Spleen (tissue), 11 donors: Measurements from ENCODE around the gene MMRN2. TPM values are rescaled to one million over a fixed set of nuclear protein-coding genes. Genes with fewer than 3 reads are reported as not detected.
"Not testable (repeated sequence)": the region's sequence is repeated elsewhere in the genome, so short reads cannot be mapped to it uniquely, and the experiment has no call there.

Source experiments
- DNase-seq: peaks from one replicate; pipeline ENCODE4 v3.0.0-alpha.2; 2020
- H3K27ac ChIP-seq, 8 donors: fragments of 200-600 bp; sonication (generic) in 7 of 8; 1 replicate in 4 of 8; 2 replicates in 4 of 8; pipeline versions ENCODE4 v1.5.0 to v1.8.0; 2016 to 2021; ENCODE audit warnings: inconsistent platforms in 4 of 8, mild to moderate bottlenecking in 4 of 8, moderate library complexity in 1 of 8
- H3K27me3 ChIP-seq, 7 donors: fragments of 200-600 bp; sonication (generic) in 6 of 7; replicated peaks in 1 of 7; 1 replicate in 4 of 7; 2 replicates in 3 of 7; pipeline versions ENCODE4 v1.5.0 to v1.8.0; 2016 to 2021; ENCODE audit warnings: inconsistent platforms in 3 of 7, mild to moderate bottlenecking in 1 of 7
- H3K36me3 ChIP-seq, 6 donors: fragments of 200-600 bp; sonication (generic) in 5 of 6; 1 replicate in 4 of 6; 2 replicates in 2 of 6; pipeline versions ENCODE4 v1.5.0 to v1.8.0; 2016 to 2021; ENCODE audit warnings: inconsistent platforms in 2 of 6
- H3K4me1 ChIP-seq, 6 donors: fragments of 200-600 bp; sonication (generic) in 5 of 6; 1 replicate in 3 of 6; 2 replicates in 3 of 6; pipeline versions ENCODE4 v1.5.0 to v1.8.0; 2016 to 2021; ENCODE audit warnings: inconsistent platforms in 3 of 6
- H3K4me3 ChIP-seq, 8 donors: fragments of 200-600 bp; sonication (generic) in 7 of 8; 1 replicate in 4 of 8; 2 replicates in 4 of 8; pipeline versions ENCODE4 v1.5.0 to v1.8.0; 2016 to 2021; ENCODE audit warnings: inconsistent platforms in 4 of 8, mild to moderate bottlenecking in 4 of 8, moderate library complexity in 2 of 8
- H3K9me3 ChIP-seq, 8 donors: fragments of 200-600 bp; sonication (generic) in 7 of 8; 1 replicate in 4 of 8; 2 replicates in 4 of 8; pipeline versions ENCODE4 v1.5.0 to v1.8.0; 2016 to 2021; ENCODE audit warnings: inconsistent platforms in 4 of 8
- POLR2A ChIP-seq, 3 donors: fragments of 450-650 bp; IDR thresholded peaks; one replicate each; pipeline ENCODE4 v1.5.1; 2017; ENCODE audit warnings: antibody characterized with exemption in 3 of 3, mild to moderate bottlenecking in 1 of 3
- POLR2AphosphoS5 ChIP-seq, 3 donors: sonication (generic); formaldehyde crosslinking; IDR thresholded peaks; one replicate each; pipeline ENCODE4 v1.5.1; 2017; ENCODE audit warnings: antibody characterized with exemption in 3 of 3
- WGBS, 5 donors: extraction: QIAGEN DNeasy Blood & Tissue Kit in 3 of 5; methylation state at CpG; one replicate each; pipeline versions ENCODE4 v1.1.5 to v1.1.7; 2013 to 2018; 5-methylcytosine and 5-hydroxymethylcytosine counted together
- intact Hi-C: fragments of 100-400 bp; cut with DNase I; formaldehyde crosslinking; loops from one replicate; pipeline ENCODE4 v1.15.0; 2023; ENCODE audit warnings: low total_unique reads
- polyA plus RNA-seq, 3 donors: library from polyadenylated mRNA; stranded (reverse); fragments of 200-250 nt; gene quantifications; one replicate each; pipeline ENCODE4 v1.2.1, GENCODE V29; 2013
- total RNA-seq, 7 donors: library from RNA; depleted of rRNA in 3 of 7; stranded (reverse); fragments of >200 nt in 3 of 7; fragmentation: NEBNext Ultra II Directional in 4 of 7; extraction: Animal tissue kit (Norgen Biotek cat#: 25700) in 4 of 7; gene quantifications; one replicate each; pipeline versions ENCODE4 v1.1.0 to v1.2.1, GENCODE V29; 2016 to 2021
- TF ChIP-seq, protein P1 (sequence below), 11 experiments: fragments of 200-600 bp in 7 of 11; fragments of 450-650 bp in 4 of 11; sonication (generic) in 4 of 11; IDR thresholded peaks in 8 of 11; conservative IDR thresholded peaks in 3 of 11; 1 replicate in 7 of 11; 2 replicates in 4 of 11; pipeline versions ENCODE4 v1.4.0 to v1.8.0; 2016 to 2021; ENCODE audit warnings: antibody characterized with exemption in 11 of 11, inconsistent platforms in 4 of 11, mild to moderate bottlenecking in 1 of 11
- donor health status: healthy with polysubstance abuse.
- donor health status: DM: no; HTN: no; CAD: no; lungs with moderate emphysema.
- donor health status: DM: no; HTN: no; CAD: no.
- donor health status: Bipolar disorder and iron deficiency.
- donor health status: healthy.
- donor health status: DM: no; HTN: no; CAD: no.
- donor health status: DM: yes; HTN: yes; CAD: no.

The MMRN2 gene
- total and polyA plus RNA-seq, 10 donors, result 4.8 to 120 (median 77.0) TPM

GRCh38 chr10:86992456-86992855 is 35.0 kb upstream of the MMRN2 start:
- Histone ChIP-seq H3K9me3 (no peaks in the 10 kb centered on the region), H3K27ac (no peak overlapping the region), H3K27me3 (no peaks in the 10 kb centered on the region), H3K4me3 (no peak overlapping the region), H3K36me3 (no peaks in the 10 kb centered on the region), H3K4me1 (no peaks in the 10 kb centered on the region)
- intact Hi-C loops, result no loop called here
- TF ChIP-seq POLR2AphosphoS5 (IDR thresholded peaks at IDR 0.05) (no peak), POLR2A (IDR thresholded peaks at IDR 0.05) (no peak)
- TF ChIP-seq, protein P1, sequence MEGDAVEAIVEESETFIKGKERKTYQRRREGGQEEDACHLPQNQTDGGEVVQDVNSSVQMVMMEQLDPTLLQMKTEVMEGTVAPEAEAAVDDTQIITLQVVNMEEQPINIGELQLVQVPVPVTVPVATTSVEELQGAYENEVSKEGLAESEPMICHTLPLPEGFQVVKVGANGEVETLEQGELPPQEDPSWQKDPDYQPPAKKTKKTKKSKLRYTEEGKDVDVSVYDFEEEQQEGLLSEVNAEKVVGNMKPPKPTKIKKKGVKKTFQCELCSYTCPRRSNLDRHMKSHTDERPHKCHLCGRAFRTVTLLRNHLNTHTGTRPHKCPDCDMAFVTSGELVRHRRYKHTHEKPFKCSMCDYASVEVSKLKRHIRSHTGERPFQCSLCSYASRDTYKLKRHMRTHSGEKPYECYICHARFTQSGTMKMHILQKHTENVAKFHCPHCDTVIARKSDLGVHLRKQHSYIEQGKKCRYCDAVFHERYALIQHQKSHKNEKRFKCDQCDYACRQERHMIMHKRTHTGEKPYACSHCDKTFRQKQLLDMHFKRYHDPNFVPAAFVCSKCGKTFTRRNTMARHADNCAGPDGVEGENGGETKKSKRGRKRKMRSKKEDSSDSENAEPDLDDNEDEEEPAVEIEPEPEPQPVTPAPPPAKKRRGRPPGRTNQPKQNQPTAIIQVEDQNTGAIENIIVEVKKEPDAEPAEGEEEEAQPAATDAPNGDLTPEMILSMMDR (IDR thresholded peaks at IDR 0.05 in 8 of 11, conservative IDR thresholded peaks at IDR 0.05 in 3 of 11), result no peak
- no peak for DNase-seq

DNA sequence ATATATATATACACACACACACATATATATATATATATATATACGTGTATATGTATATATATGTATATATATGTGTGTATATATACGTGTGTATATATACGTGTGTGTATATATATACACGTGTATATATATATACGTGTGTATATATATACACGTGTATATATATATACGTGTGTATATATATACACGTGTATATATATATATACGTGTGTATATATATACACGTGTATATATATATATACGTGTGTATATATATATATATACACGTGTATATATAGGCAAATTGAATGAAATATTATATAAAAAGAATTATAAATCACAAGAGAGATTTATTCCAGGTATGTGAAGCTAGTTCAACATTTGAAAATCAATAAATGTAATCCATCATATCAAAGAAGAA is 33.9 kb upstream of the MMRN2 start:
- H3K36me3 ChIP-seq, H3K4me1 ChIP-seq, DNase-seq, H3K27ac ChIP-seq, H3K9me3 ChIP-seq, H3K27me3 ChIP-seq, H3K4me3 ChIP-seq, intact Hi-C loops: not testable (repeated sequence)
- 77 to 85% (median 80%) methylated on average over 12 of the region's 12 CpGs for WGBS, 5 donors

DNA sequence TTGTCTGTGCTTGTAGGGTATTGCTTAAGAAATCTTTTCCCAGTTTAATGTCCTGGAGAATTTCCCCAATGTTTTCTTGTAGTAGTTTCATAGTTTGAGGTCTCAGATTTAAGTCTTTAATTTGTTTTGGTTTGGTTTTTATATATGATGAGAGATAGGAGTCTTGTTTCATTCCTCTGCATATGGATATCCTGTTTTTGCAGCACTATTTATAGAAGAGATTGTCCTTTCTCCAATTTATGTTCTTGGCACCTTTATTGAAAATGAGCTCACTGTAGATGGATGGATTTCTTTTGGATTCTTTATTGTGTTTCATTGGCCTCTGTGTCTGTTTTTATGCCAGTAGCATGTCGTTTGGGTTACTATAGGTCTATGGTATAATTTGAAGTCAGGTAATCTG is 31.1 kb upstream of the MMRN2 start:
- no peaks in the 10 kb centered on the region for H3K27me3 ChIP-seq
- no peaks in the 10 kb centered on the region for H3K4me1 ChIP-seq
- intact Hi-C loops, result no loop called here
- no peak for DNase-seq
- H3K4me3 ChIP-seq, result no peak overlapping the region
- TF ChIP-seq, protein P1 (IDR thresholded peaks at IDR 0.05 in 8 of 11, conservative IDR thresholded peaks at IDR 0.05 in 3 of 11), result no peak
- TF ChIP-seq POLR2AphosphoS5 (IDR thresholded peaks at IDR 0.05) (no peak), POLR2A (IDR thresholded peaks at IDR 0.05) (no peak)
- no peaks in the 10 kb centered on the region for H3K9me3 ChIP-seq
- no peaks in the 10 kb centered on the region for H3K36me3 ChIP-seq
- no peak overlapping the region for H3K27ac ChIP-seq
- WGBS, 5 donors, result 54 to 88% (median 67%) methylated on average over 1 of the region's 1 CpG

DNA sequence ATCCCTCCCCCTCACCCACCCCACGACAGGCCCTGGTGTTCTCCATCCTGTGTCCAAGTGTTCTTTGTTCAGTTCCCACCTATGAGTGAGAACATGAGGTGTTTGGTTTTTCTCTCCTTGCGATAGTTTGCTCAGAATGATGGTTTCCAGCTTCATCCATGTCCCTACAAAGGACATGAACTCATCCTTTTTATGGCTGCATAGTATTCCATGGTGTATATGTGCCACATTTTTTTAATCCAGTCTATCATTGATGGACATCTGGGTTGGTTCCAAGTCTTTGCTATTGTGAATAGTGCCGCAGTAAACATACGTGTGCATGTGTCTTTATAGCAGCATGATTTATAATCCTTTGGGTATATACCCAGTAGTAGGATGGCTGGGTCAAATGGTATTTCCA is 27.1 kb upstream of the MMRN2 start:
- intact Hi-C loops, H3K27ac ChIP-seq, H3K9me3 ChIP-seq, H3K4me3 ChIP-seq, H3K27me3 ChIP-seq, H3K4me1 ChIP-seq, H3K36me3 ChIP-seq, DNase-seq: not testable (repeated sequence)
- 93 to 99% (median 95%) methylated on average over 4 of the region's 4 CpGs for WGBS, 5 donors

DNA sequence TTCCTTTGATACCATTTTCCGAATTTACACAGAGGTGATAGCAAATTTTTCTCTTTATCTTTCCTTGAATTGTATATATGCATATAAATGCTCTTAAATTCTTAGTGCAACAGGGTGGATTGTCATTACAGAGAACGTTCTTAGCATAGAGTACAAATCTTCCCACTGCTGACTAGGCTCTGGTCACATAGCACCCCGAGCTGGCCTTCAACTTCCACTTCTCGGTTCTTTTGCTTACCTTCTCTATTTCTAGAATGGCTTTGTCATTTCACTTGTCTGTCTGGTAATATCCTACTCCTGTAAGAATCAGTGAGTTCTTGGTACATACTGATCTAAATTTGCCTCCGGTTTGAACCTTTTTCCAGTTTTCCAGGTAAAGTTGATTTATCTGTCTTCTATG is 24.3 kb upstream of the MMRN2 start:
- intact Hi-C loops, result no loop called here
- 81 to 93% (median 86%) methylated on average over 5 of the region's 5 CpGs for WGBS, 5 donors
- no peaks in the 10 kb centered on the region for H3K36me3 ChIP-seq
- H3K4me1 ChIP-seq, result peaks cover 0 to 5% (median 0%) of the 10 kb centered on the region in 6 donors
- no peak for TF ChIP-seq POLR2A (IDR thresholded peaks at IDR 0.05)
- TF ChIP-seq POLR2AphosphoS5 (IDR thresholded peaks at IDR 0.05), result no peak
- H3K4me3 ChIP-seq, result no peak overlapping the region
- DNase-seq, result no peak
- no peaks in the 10 kb centered on the region for H3K9me3 ChIP-seq
- no peak overlapping the region for H3K27ac ChIP-seq
- H3K27me3 ChIP-seq, result peaks cover 0 to 6% (median 0%) of the 10 kb centered on the region in 7 donors

DNA sequence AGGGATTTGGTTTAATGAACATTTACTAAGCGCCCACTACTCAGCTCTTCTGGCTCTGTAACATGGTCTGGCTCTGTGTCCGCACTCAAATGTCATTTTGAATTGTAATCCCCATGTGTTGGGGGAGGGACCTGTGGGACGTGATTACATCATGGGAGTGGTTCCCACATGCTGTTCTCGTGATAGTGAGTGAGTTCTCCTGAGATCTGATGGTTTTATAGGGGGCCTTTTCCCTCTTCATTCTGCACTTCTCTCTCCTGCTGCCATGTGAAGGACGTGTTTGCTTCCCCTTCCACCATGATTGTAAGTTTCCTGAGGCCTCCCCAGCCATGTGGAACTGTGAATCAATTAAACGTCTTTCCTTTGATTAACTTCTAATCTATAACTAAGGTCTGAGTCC is 23.6 kb upstream of the MMRN2 start:
- H3K4me3 ChIP-seq, H3K36me3 ChIP-seq, intact Hi-C loops, H3K9me3 ChIP-seq, DNase-seq, H3K27me3 ChIP-seq, H3K4me1 ChIP-seq: not testable (repeated sequence)
- WGBS, 5 donors, result 70 to 86% (median 76%) methylated on average over 6 of the region's 6 CpGs
- H3K27ac ChIP-seq, result peak overlapping the region in 3 of 8 donors; percentile 61 to 68 (median 65)
